ENCODE data around the gene RGMA.

Gene RGMA

DNA sequence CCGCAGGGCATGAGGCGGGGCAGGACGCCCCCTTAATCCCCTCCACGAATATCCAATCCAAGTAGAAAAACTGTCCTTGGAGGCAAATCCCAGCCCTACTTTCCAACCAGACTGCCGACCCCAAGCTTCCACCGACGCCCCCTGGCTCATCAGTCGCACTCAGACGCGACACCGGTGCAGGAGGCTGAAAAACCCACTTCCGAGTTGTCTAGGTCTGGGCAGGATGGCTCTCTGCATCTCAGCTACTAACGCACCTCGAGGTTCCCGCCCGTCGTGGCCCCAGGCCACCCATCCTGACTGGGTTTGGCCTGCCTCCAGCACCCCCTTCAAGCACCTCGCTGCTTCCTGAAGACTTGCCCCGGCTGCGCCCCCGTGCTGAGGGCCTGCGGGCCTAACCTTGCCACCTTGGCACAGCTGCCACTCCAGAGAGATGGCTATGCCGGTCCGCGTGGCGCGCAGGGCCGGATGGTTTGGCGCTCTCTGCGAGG lies 15.5 kb downstream of the RGMA start:
- TF ChIP-seq, protein P1, sequence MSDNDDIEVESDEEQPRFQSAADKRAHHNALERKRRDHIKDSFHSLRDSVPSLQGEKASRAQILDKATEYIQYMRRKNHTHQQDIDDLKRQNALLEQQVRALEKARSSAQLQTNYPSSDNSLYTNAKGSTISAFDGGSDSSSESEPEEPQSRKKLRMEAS (IDR thresholded peaks at IDR 0.05; ENCODE audit: low read depth, low read length) = no peak
- TF ChIP-seq, protein P2, sequence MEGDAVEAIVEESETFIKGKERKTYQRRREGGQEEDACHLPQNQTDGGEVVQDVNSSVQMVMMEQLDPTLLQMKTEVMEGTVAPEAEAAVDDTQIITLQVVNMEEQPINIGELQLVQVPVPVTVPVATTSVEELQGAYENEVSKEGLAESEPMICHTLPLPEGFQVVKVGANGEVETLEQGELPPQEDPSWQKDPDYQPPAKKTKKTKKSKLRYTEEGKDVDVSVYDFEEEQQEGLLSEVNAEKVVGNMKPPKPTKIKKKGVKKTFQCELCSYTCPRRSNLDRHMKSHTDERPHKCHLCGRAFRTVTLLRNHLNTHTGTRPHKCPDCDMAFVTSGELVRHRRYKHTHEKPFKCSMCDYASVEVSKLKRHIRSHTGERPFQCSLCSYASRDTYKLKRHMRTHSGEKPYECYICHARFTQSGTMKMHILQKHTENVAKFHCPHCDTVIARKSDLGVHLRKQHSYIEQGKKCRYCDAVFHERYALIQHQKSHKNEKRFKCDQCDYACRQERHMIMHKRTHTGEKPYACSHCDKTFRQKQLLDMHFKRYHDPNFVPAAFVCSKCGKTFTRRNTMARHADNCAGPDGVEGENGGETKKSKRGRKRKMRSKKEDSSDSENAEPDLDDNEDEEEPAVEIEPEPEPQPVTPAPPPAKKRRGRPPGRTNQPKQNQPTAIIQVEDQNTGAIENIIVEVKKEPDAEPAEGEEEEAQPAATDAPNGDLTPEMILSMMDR (IDR thresholded peaks at IDR 0.05; ENCODE audit: low read depth, low read length) = no peak
- DNase-seq (ENCODE audit: low read depth) = no peak
- H3K4me3 ChIP-seq (ENCODE audit: low read depth, low read length) = no peak overlapping the region

DNA sequence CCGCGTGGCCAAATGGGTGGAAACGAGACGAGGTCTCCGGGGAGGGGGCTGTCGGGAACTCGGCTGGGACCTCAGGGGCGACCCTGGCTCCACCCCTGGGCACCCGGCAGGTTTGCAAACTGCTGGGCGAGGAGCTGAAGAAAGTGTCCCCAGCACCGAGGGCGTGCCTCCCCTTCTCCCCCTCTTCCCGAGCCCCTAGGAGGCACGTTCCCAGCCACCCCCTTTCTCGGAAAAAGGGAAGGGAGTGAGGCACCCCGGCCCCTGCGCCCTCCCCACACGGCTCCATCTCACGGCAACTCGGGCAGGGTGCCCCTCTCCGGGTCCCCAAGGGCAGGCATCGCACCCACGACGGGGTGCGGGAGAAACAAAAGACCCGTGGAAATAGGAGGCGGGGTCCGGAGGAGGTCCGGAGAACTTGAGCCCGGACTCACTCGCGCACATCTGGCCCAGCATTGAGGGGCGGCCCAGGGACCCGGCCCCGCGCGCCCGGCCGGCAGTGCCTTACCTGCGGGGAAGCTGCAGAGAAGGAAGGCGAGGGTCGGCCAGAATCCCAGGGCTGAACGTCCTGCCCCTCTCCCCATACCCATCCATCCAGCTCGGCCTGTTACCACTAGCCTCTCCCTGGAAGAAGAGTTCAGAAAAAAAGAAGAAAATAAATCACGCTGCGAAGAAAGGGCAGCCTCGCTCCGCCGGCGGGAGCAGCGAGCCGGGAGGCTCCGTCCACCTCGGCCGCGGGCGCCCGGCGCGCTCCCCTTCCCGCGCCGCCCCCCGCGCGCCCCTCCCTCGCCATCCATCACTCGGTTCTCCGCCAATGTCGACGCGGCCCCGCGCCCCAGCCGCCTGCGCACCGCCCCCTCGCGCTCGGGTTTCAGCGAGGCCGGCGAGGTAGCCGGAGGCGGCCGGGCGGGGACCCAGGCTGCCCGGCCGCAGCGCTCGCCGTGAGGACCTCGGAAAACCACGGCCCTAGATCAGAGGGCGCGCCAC lies 16.3 kb downstream of the RGMA start:
- peak; percentile 38 for DNase-seq (ENCODE audit: low read depth)
- H3K4me3 ChIP-seq (ENCODE audit: low read depth, low read length) = no peak overlapping the region
- TF ChIP-seq, protein P1 (IDR thresholded peaks at IDR 0.05; ENCODE audit: low read depth, low read length) = no peak
- TF ChIP-seq MYC (IDR thresholded peaks at IDR 0.05; ENCODE audit: low read depth, low read length) = no peak
- no peak for TF ChIP-seq POLR2A (IDR thresholded peaks at IDR 0.05; ENCODE audit: extremely low read depth, insufficient read length)
- TF ChIP-seq, protein P2 (IDR thresholded peaks at IDR 0.05; ENCODE audit: low read depth, low read length) = no peak

DNA sequence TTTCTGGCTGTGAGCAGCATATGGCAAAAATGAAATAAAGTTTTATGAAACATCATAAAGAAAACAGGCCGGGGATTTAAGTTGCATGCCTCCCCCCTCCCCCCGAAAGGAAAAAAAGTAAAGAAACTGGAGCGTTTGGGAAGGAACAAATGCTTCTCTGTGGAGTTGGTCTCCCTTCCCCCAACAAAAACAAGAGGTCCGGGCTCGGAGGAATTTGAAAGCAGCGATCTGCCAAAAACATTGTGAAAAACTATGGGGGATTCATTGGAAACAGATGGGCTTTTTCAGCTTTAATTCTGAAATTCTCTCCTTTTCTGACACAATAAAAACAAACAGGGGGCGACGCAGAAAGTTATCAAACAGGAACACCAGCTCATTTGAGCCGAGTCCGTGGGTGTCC lies 17.0 kb downstream of the RGMA start:
- no peak overlapping the region for H3K4me3 ChIP-seq (ENCODE audit: low read depth, low read length)
- DNase-seq (ENCODE audit: low read depth) = no peak
- TF ChIP-seq POLR2A (IDR thresholded peaks at IDR 0.05; ENCODE audit: extremely low read depth, insufficient read length) = no peak
- TF ChIP-seq, protein P2 (IDR thresholded peaks at IDR 0.05; ENCODE audit: low read depth, low read length) = no peak
- TF ChIP-seq MYC (IDR thresholded peaks at IDR 0.05; ENCODE audit: low read depth, low read length) = no peak
- TF ChIP-seq, protein P1 (IDR thresholded peaks at IDR 0.05; ENCODE audit: low read depth, low read length) = no peak

DNA sequence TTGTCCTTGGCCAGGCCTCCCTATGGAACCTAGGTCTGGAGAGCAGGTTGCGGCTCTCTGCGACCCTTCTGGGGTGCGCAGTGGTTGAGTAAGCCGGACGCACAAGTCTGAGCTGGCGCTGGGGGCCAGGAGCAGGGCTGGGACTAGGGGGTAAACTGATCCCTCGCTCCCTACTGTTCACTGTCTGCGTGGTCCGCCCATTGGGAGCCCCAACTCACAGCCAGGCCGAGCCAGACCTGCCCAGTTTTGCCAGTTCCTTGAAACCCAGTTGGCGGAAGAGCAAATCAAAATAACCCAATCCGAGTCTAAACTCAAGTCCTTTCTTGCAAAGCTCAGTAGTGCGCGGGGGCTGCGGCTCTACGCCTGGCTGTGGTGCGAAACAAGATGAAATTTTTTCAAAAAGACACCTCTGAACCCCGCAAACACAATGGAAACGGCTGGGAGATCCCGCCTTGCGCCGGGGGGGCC lies 17.5 kb downstream of the RGMA start:
- TF ChIP-seq MYC (IDR thresholded peaks at IDR 0.05; ENCODE audit: low read depth, low read length) (no peak), POLR2A (IDR thresholded peaks at IDR 0.05; ENCODE audit: extremely low read depth, insufficient read length) (no peak)
- TF ChIP-seq, protein P1 (IDR thresholded peaks at IDR 0.05; ENCODE audit: low read depth, low read length) = no peak
- TF ChIP-seq, protein P2 (IDR thresholded peaks at IDR 0.05; ENCODE audit: low read depth, low read length) = no peak
- no peak overlapping the region for H3K4me3 ChIP-seq (ENCODE audit: low read depth, low read length)
- no peak for DNase-seq (ENCODE audit: low read depth)

DNA sequence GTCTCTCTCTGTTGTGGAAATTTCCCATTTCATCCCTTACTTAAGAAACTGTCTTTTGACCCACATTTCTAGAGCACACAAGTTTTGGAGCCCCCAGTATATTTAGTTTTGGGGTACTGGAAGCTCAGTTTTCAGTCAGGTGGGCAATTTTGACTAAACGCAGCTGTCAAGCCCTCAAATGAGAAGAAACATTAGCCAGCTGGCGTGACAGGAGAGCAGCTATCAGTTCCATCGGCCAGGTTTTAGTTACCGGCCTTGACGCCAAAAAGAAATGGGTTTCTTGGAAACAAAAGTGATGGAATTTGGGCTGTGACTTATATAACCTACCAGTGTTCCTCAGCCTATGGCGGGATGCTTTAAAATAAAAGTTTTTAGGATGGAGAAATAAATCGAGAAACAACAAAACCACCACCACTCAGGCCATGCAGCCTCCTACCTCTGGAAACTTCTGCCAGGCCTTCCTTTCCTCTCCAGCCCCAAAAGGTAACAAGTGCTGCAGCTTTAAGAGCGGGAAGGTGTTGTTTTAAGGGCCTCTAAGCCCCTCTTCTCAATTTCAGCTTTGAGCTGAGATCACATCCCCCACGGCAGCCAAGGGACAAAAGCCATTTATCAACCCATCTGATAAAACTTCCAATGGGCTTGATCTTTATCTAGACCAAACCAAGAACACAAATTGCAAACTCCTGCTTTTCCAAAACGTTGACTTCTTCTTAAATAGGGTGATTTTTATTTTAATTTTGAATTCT lies 18.3 kb downstream of the RGMA start:
- TF ChIP-seq, protein P1 (IDR thresholded peaks at IDR 0.05; ENCODE audit: low read depth, low read length) = no peak
- TF ChIP-seq, protein P2 (IDR thresholded peaks at IDR 0.05; ENCODE audit: low read depth, low read length) = no peak
- TF ChIP-seq POLR2A (IDR thresholded peaks at IDR 0.05; ENCODE audit: extremely low read depth, insufficient read length) = no peak
- no peak for TF ChIP-seq MYC (IDR thresholded peaks at IDR 0.05; ENCODE audit: low read depth, low read length)
- no peak for DNase-seq (ENCODE audit: low read depth)
- H3K4me3 ChIP-seq (ENCODE audit: low read depth, low read length) = no peak overlapping the region
